ENCODE data around the gene MRPL17. TPM values are rescaled to one million over a fixed set of nuclear protein-coding genes. Genes with fewer than 3 reads are reported as not detected.

Gene MRPL17
- total RNA-seq = 34.5 and 71.9 TPM in 2 replicates
- 62.7 and 71.9 TPM in 2 replicates for polyA plus RNA-seq

GRCh38 chr11:6682936-6683861, at the start of gene MRPL17:
Gene MRPL17, minus strand, starts transcription at chr11:6683340. Its CDS starts 44 bp downstream, at chr11:6683296.
- H3K9me2 ChIP-seq (replicated peaks; ENCODE audit: insufficient read depth) = no peaks in the 10 kb centered on the region
- peak; percentile 99 for DNase-seq (ENCODE audit: low spot score)
- peak within 1 kb of the TSS; percentile 43 for H3K4me3 ChIP-seq
- no peaks in the 10 kb centered on the region for H3K9me3 ChIP-seq (ENCODE audit: low read depth)
- no peaks in the 10 kb centered on the region for H4K20me1 ChIP-seq (ENCODE audit: insufficient read depth, poor library complexity, severe bottlenecking)
- peaks cover 21% of the 10 kb centered on the region for H3K79me2 ChIP-seq
- peak within 1 kb of the TSS; percentile 89 for H3K4me2 ChIP-seq
- WGBS (ENCODE audit: low lambda C conversion rate, missing lambda C conversion rate) = 2% methylated on average over 70 of the region's 70 CpGs
- peak within 1 kb of the TSS; percentile 85 for H3K27ac ChIP-seq
- H3K27me3 ChIP-seq = no peaks in the 10 kb centered on the region
- H3K4me1 ChIP-seq (ENCODE audit: insufficient read depth) = peaks cover 10% of the 10 kb centered on the region
- TF ChIP-seq CTCF (IDR thresholded peaks at IDR 0.05; ENCODE audit: poor library complexity) (peak; percentile 94), EZH2phosphoT487 (IDR thresholded peaks at IDR 0.05; ENCODE audit: low read depth, severe bottlenecking, unreplicated experiment) (no peak)
- no peaks in the 10 kb centered on the region for H3K36me3 ChIP-seq (replicated peaks; ENCODE audit: insufficient read depth, low read depth)
- H2AFZ ChIP-seq = peak within 1 kb of the TSS; percentile 81

- H3K36me3 ChIP-seq (replicated peaks; ENCODE audit: insufficient read depth, low read depth) = no peaks in the 10 kb centered on the region
- no peak overlapping the region for H3K27ac ChIP-seq
- H3K27me3 ChIP-seq = no peaks in the 10 kb centered on the region
- WGBS (ENCODE audit: low lambda C conversion rate, missing lambda C conversion rate) = 60% methylated on average over 6 of the region's 6 CpGs
- no peak for DNase-seq (ENCODE audit: low spot score)
- H4K20me1 ChIP-seq (ENCODE audit: insufficient read depth, poor library complexity, severe bottlenecking) = no peaks in the 10 kb centered on the region
- no peaks in the 10 kb centered on the region for H3K9me3 ChIP-seq (ENCODE audit: low read depth)
- H3K4me3 ChIP-seq = no peak overlapping the region
- H3K79me2 ChIP-seq = no peaks in the 10 kb centered on the region
- no peaks in the 10 kb centered on the region for H3K9me2 ChIP-seq (replicated peaks; ENCODE audit: insufficient read depth)
- H3K4me2 ChIP-seq = no peak overlapping the region
- no peak for TF ChIP-seq CTCF (IDR thresholded peaks at IDR 0.05; ENCODE audit: poor library complexity)
- no peak for TF ChIP-seq EZH2phosphoT487 (IDR thresholded peaks at IDR 0.05; ENCODE audit: low read depth, severe bottlenecking, unreplicated experiment)
- no peak for TF ChIP-seq EZH2 (IDR thresholded peaks at IDR 0.05; ENCODE audit: borderline replicate concordance)
- H3K4me1 ChIP-seq (ENCODE audit: insufficient read depth) = no peaks in the 10 kb centered on the region
- no peak overlapping the region for H2AFZ ChIP-seq
These were observed 45.0 kb upstream of the MRPL17 start for GRCh38 chr11:6727971-6728760.

GRCh38 chr11:6725386-6725896, 42.3 kb upstream of the MRPL17 start:
- no peaks in the 10 kb centered on the region for H3K36me3 ChIP-seq (replicated peaks; ENCODE audit: insufficient read depth, low read depth)
- 68% methylated on average over 2 of the region's 2 CpGs for WGBS (ENCODE audit: low lambda C conversion rate, missing lambda C conversion rate)
- H3K9me3 ChIP-seq (ENCODE audit: low read depth) = no peaks in the 10 kb centered on the region
- H3K27me3 ChIP-seq = no peaks in the 10 kb centered on the region
- no peak overlapping the region for H3K4me3 ChIP-seq
- no peak overlapping the region for H3K27ac ChIP-seq
- H2AFZ ChIP-seq = no peak overlapping the region
- no peak for TF ChIP-seq CTCF (IDR thresholded peaks at IDR 0.05; ENCODE audit: poor library complexity)
- no peak for TF ChIP-seq EZH2 (IDR thresholded peaks at IDR 0.05; ENCODE audit: borderline replicate concordance)
- no peak for TF ChIP-seq EZH2phosphoT487 (IDR thresholded peaks at IDR 0.05; ENCODE audit: low read depth, severe bottlenecking, unreplicated experiment)
- DNase-seq (ENCODE audit: low spot score) = no peak
- H3K79me2 ChIP-seq = no peaks in the 10 kb centered on the region
- no peaks in the 10 kb centered on the region for H3K4me1 ChIP-seq (ENCODE audit: insufficient read depth)
- no peaks in the 10 kb centered on the region for H4K20me1 ChIP-seq (ENCODE audit: insufficient read depth, poor library complexity, severe bottlenecking)
- H3K9me2 ChIP-seq (replicated peaks; ENCODE audit: insufficient read depth) = no peaks in the 10 kb centered on the region
- no peak overlapping the region for H3K4me2 ChIP-seq

Data from hepatocyte (in vitro differentiated cells).